Inflammatory macrophage treated with lipopolysaccharide for 4 hours (primary cell): ENCODE results near the gene STK16.

Experiments
- DNase-seq: peaks from one replicate; pipeline ENCODE4 v3.0.0-alpha.2; 2020

The STK16 gene

GRCh38 chr2:219214141-219214540 lies 31.1 kb upstream of the STK16 start:
- DNase-seq = no peak

DNA sequence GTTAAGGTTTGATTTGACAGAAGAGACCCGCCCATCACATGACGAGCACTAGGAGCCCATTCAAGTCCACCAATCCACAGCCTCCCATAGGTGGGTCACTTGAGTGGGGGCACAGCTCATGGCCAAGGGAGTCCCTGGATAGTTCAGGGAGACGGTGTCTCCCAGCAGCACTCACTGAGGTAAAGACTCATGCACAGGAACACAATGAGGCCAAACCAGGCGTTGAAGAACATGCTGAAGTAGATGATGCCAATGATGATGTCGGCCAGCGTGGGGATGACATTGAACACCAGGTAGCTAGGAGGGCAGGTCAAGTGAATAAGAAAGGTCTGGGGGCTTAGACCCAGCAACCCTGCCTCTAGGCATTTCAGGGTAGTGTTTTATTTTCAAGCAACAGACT lies 30.5 kb upstream of the STK16 start:
- DNase-seq = no peak

GRCh38 chr2:219215871-219216534 lies 29.3 kb upstream of the STK16 start:
- no peak for DNase-seq

- no peak for DNase-seq
Observed at GRCh38 chr2:219216535-219216915, 28.8 kb upstream of the STK16 start.

DNA sequence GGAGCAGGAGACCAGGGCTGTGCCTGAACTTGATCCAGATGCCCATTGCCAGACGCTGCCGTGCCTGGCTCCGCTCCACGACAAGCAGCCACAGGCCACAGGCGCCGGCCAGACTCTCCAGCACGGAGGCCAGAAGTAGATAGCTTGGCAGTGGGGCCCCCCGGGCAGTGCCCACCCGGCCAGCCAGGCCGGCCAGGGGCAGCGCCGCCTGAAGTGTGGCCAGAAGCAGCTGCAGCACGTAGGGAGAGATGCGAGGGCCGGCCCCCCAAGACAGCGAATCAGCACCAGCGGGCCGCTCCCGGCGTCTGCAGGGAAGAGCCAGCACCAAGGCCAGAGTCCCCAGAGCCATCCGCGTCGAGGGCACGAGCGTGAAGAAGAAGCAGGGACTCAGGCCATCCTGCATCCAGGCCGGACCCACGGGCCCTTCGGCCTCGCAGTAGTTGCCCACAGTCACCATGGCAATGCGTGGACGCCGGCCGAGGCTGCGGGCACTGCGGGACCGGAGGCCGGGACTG lies 27.0 kb upstream of the STK16 start:
- DNase-seq = peak; percentile 19

GRCh38 chr2:219218732-219219701 lies 26.3 kb upstream of the STK16 start, which contains the start of gene ABCB6:
Gene ABCB6, minus strand, starts transcription at chr2:219218958. Its CDS starts 285 bp downstream, at chr2:219218673.
- DNase-seq = peak; percentile 70

DNA sequence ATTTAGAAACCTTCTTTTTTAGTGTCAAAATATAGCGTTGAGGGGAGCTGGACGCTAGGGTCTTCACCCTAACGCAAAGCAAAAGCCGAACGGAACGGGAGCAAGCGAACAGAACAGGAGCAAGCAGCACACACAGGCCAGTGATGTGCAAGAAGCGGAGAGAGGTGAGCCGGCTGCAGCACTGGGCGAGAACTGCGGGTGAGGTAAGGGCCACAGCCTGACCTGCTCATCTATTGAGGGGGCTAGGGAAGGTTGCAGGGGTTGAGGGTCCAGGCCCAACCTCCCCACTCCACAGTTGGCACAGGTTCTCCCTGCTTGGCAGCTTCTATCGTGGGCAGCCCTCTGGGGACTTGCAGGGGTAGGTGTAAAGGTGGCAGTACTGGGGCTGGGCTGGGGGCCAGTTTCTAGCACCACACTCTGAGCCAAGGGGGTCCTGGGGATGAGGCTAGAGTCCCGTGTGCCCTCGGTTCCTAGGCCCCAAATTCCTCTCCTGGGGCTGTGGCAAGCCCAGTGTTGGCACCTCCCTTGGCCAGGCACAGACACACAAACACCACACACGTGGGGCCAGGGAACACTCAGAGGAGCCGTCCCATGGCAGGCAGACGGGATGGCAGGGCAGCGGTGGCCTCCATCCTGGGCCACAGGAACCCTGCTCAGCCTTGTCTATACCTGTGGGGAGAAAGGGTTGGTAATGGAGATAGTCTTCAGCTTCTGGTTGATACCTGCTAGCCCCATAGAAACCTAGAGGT lies 25.3 kb upstream of the STK16 start:
- DNase-seq = no peak

DNA sequence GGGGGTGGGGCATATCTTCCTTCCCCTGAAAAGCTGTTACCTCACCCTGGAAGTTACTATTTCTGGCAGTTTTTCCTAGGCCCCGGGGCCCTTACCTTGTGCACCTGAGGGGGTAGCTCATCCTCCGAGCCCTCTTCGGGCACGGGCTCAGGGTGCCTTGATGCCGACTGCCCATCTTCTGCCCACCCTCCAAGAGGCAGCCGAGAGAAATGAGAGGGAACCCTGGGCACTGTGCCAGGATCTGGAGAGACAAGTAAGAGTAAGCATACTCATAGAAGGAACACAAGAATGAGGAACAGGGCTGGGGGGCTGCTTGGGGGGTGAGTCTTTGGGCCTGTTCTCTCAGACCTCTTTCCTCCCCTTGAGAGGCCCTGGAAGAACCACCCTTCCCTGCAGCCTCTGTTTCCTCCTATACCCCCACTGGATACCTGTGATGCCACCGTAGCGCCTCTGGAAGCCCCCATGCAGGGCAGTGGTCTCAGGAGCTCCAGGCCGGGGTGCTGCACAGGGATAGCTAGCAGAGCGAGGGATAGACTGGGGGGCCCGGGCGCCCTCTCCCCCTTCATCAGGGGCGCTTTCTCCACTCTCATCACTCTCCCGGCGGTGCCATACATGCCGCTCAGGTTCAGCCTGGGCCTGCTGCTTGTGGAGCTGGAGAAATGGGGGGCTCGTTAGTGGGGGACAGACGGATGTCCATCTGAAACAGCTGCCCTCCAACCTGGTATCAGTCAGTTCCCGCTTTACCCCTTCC lies 24.5 kb upstream of the STK16 start:
- DNase-seq = no peak

DNA sequence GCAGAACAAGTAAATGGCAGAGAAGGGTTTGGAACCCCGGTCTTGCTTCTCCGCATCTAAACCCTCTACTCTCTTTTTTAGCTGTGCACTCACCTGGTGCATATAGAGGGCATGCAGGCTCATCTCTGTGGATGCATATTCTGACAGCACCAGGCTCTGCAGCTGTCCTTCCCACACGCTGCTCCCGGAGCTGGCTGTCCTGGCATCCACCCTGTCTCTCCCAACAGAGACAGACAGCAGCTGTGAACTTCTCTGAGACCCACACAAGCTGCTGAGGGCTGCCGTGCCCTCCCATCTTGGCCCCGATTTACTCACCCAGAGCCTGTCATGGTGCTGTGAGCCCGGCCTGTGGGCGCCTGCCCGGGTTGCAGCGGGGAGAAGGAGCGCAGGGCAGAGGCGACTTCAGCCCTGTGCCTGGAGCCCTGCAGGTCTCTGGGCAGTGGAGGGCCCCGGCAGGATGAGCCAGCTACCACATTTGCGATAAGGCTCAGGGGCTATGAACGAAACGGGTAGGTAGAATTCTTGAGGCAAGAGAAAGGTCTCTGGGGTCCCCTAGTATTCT lies 23.2 kb upstream of the STK16 start:
- no peak for DNase-seq

DNA sequence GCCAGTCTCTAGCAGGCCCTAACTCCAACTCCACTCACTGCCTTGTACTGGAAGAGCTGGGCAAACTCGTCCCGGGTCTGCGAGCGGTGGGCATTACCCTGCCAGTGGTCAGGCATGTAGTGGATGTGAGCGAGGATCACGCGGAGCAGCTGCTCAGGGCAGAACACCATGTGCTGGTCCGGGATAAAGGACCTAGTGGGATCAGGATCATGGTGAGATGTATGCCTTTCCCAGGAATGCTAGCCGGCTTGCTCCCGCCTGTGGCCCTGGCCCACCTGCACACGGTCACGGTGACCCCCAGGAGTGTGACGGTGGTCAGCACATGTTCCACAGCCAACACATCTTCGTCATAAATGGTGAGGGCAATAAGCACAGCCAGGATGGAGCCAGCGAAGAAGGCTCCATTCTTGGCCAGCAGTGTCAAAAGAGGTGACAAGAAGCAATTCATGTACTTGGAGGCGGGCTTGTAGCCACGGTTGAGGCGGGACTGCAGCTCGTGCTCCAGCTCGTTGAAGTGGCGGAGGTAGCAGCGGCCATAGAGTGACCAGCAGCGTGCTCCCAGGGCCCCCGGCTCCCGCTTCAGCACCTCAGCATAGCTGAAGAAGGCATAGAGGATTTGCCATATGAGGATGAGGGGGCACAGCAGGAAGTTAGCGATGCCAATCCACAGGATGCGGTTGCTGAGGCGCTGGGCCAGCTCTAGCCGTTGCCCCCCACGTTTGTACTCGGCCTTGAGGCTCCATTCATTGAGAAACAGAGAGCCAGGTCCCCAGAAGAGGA lies 21.3 kb upstream of the STK16 start:
- DNase-seq = no peak

GRCh38 chr2:219225350-219225749 lies 19.9 kb upstream of the STK16 start:
- DNase-seq = peak; percentile 60

- no peak for DNase-seq
Observed at GRCh38 chr2:219228041-219228910, 17.0 kb upstream of the STK16 start.

GRCh38 chr2:219228911-219229304 lies 16.4 kb upstream of the STK16 start:
- DNase-seq = no peak

DNA sequence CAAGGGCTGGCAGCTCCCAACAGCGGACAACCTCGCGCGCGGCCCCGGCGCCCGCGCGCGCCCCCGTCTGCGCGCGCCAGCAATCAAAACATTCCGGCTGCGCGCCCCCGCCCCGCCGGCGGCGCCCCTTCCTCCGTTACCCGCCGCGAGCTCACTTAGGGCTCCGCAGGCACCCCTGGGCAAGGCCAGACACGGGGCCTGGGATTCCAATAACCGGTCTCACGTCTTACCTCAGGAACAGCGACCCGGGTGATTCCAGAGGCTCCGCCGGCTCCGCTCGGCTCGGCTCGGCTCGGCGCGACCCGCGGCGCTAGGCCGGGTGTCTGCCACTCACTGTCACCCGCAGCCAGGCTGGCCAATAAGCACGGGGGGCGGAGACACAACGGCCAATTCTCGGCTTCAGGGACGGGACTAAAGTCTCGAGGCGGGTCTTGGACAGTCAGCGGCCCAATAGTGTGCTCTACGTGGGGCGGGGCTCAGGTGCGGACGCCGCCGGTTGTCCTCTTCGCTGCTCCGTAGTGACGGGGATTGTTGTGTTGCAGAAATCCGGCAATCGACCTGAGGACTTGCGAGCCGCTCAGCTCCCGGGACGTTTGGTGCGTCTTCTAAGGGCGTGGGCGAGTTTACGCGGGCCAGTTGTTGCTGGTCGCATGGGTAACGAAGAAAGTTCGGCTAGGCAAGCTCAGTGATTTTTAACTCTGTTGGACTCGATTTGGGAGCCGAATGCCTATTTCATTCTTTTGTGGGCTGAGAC lies 15.8 kb upstream of the STK16 start, which contains the start of the genes ANKZF1 and ATG9A:
ANKZF1 (plus strand) TSS at position 502 of the 754 bp plus-strand sequence. CDS start 452 bp downstream, outside the sequence.
ATG9A (minus strand) TSS at position 332 of the 754 bp plus-strand sequence. CDS start 1,612 bp downstream, outside the sequence.
- DNase-seq = peak; percentile 100

DNA sequence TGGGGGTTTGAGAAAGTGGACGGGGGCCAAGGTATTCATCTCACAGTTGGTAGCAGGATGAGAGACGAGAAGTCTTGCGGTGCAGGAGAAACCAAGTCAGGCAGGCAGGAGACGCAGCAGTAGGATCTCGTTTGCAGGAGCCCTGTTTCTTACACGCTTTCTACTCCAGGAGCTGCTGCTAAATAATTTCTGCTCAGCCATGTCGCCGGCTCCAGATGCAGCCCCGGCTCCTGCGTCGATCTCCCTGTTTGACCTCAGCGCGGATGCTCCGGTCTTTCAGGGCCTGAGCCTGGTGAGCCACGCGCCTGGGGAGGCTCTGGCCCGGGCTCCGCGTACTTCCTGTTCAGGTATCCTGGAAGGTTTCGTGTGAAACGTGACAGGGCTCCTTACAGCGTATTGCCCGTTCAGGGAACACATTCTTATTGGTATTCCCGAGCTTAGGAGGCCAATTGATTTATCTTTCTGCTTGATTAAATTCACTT lies 15.2 kb upstream of the STK16 start:
- DNase-seq = peak; percentile 59

DNA sequence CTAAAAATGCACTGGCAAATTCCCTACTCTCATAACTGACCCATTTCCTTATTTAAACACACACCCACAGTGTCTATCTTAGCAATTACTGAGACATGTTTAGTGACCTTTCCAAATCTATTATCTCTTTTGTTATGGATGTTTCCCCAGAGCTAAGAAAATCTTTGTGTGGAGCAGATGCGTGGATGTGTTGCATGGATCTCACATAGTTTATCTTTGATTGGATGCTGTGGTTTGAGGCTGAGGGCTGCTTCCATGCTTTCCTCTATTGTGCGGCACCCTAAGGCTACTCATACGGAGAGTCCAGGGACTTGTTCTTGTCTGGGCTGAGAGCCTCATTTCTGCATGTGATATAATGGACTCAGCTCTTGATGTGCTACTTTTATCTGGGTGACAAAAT lies 10.9 kb upstream of the STK16 start:
- DNase-seq = no peak

DNA sequence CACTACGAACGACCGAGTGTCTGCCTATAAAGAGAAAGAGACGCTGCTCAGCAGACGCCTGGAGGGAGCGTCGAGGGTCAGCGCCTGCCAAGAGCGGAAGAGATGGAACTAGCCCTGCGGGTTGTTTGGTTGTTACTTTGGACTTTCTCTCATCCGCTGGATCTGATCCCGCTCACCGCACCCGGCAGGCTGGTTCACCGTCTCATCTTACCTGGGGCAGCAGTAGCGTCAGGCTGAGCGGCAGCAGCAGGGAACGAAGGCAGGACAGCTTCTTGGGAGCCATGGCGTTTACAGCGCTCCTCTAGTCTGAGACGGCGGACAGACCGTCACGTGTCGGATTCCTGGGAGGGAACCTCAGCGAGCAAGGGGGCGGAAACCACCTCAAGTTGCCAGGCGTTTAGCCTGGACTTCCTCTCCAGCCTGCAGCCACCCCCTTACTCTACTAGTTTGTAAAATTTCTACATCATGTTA lies 2.0 kb upstream of the STK16 start:
- peak; percentile 65 for DNase-seq

GRCh38 chr2:219244789-219245147 lies 511 bp upstream of the STK16 start:
- no peak for DNase-seq

DNA sequence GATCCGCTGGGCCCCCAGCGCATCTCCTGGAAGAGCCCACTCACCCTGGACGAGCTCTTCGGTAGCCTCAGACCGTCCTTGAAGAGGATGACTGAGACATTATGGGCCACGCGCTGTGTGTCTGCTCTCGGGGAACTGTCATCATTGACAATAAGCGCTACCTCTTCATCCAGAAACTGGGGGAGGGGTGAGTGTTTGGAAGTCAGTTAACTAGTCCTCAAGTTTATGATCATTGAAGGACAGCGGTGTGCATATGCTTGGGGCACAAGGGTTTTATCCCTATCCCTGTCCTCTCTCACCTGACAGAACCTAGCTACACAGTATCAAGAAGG lies 586 bp downstream of the STK16 start:
- DNase-seq = no peak
